GM12892 (cell line): ENCODE results near the gene C6orf132.

Experiments used
- POLR2A ChIP-seq: IDR thresholded peaks from 2 replicates; pipeline ENCODE4 v1.6.1; 2011; ENCODE audit warnings: low read depth, low read length, control low read depth
- POLR2AphosphoS5 ChIP-seq: IDR thresholded peaks from 2 replicates; pipeline ENCODE4 v1.6.1; 2011; ENCODE audit warnings: low read depth, low read length, control low read depth

- TF ChIP-seq POLR2AphosphoS5 (no peak), POLR2A (no peak)
These were observed 11.5 kb upstream of the C6orf132 start for GRCh38 chr6:42153921-42154320.
